Ovary (tissue), 3 donors: ENCODE data around the gene ARHGEF39.

Experiments used
- CTCF ChIP-seq, 3 donors: fragments of 450-650 bp in 2 of 3; fragments of 200-600 bp in 1 of 3; IDR thresholded peaks; one replicate each; pipeline versions ENCODE4 v1.5.1 to v1.8.0; 2016 to 2022; ENCODE audit warnings: antibody characterized with exemption in 3 of 3, mild to moderate bottlenecking in 1 of 3
- EP300 ChIP-seq: sonication (generic); formaldehyde crosslinking; IDR thresholded peaks from one replicate; pipeline ENCODE4 v1.6.1; 2017; ENCODE audit warnings: antibody characterized with exemption
- POLR2A ChIP-seq: fragments of 450-650 bp; IDR thresholded peaks from one replicate; pipeline ENCODE4 v1.6.1; 2017; ENCODE audit warnings: antibody characterized with exemption, mild to moderate bottlenecking, moderate library complexity
- donor health status: DM: no; HTN: no; CAD: no.

GRCh38 chr9:35615981-35616680 is 48.9 kb downstream of the ARHGEF39 start:
- TF ChIP-seq CTCF (IDR thresholded peaks at IDR 0.05) (no peak), EP300 (no peak), POLR2A (no peak)
